NCI-H460 (cell line): ENCODE measurements around the gene GLI3. TPM values are rescaled to one million over a fixed set of nuclear protein-coding genes. Genes with fewer than 3 reads are reported as not detected.

ENCODE experiments used
- DNase-seq: peaks from one replicate; pipeline ENCODE4 v3.0.0-alpha.2; 2016; ENCODE audit warnings: low read depth; ENCODE audit errors: extremely low read depth
- total RNA-seq: library from RNA; depleted of rRNA; stranded (reverse); fragments of >200 nt; shearing (Covaris generic); gene quantifications from 2 replicates; pipeline ENCODE4 v1.2.3, GENCODE V29; 2014

Gene GLI3
- total RNA-seq, 1 experiment from 2014 or later = 3.0 TPM

GRCh38 chr7:42090806-42091205 is 146.2 kb downstream of the GLI3 start:
- DNase-seq = no peak

- no peak for DNase-seq
Observed at GRCh38 chr7:42090056-42090455, 147.0 kb downstream of the GLI3 start.

GRCh38 chr7:42087616-42088015 is 149.4 kb downstream of the GLI3 start:
- no peak for DNase-seq

GRCh38 chr7:42085531-42085930 is 151.5 kb downstream of the GLI3 start:
- no peak for DNase-seq

GRCh38 chr7:42084263-42084662 is 152.7 kb downstream of the GLI3 start:
- DNase-seq = no peak

GRCh38 chr7:42083284-42083683 is 153.7 kb downstream of the GLI3 start:
- no peak for DNase-seq

GRCh38 chr7:42082144-42082543 is 154.9 kb downstream of the GLI3 start:
- DNase-seq = no peak

GRCh38 chr7:42081671-42082070 is 155.3 kb downstream of the GLI3 start:
- no peak for DNase-seq

GRCh38 chr7:42080841-42081586 is 156.0 kb downstream of the GLI3 start:
- no peak for DNase-seq

- DNase-seq = no peak
Observed at GRCh38 chr7:42077271-42078135, 159.5 kb downstream of the GLI3 start.

GRCh38 chr7:42076870-42077269 is 160.1 kb downstream of the GLI3 start:
- no peak for DNase-seq

- no peak for DNase-seq
Observed at GRCh38 chr7:42075418-42075817, 161.6 kb downstream of the GLI3 start.

- no peak for DNase-seq
Observed at GRCh38 chr7:42074076-42074475, 162.9 kb downstream of the GLI3 start.

GRCh38 chr7:42071372-42072261 is 165.4 kb downstream of the GLI3 start:
- DNase-seq = no peak

GRCh38 chr7:42070068-42070467 is 166.9 kb downstream of the GLI3 start:
- peak; percentile 9 for DNase-seq

- no peak for DNase-seq
Observed at GRCh38 chr7:42069590-42069989, 167.4 kb downstream of the GLI3 start.

- no peak for DNase-seq
Observed at GRCh38 chr7:42068554-42069280, 168.3 kb downstream of the GLI3 start.

- DNase-seq = no peak
Observed at GRCh38 chr7:42065942-42066341, 171.1 kb downstream of the GLI3 start.

- DNase-seq = no peak
Observed at GRCh38 chr7:42065015-42065414, 172.0 kb downstream of the GLI3 start.

GRCh38 chr7:42064534-42064933 is 172.5 kb downstream of the GLI3 start:
- DNase-seq = no peak
